ENCODE results near the gene CACNA1S. TPM values are rescaled to one million over a fixed set of nuclear protein-coding genes. Genes with fewer than 3 reads are reported as not detected.

The CACNA1S gene
- total and polyA plus RNA-seq, 2 of the 8 experiments (the other 6 are each of a cell fraction or from before 2014, with no cell fraction given), result 0.06 TPM; not detected in 1

DNA sequence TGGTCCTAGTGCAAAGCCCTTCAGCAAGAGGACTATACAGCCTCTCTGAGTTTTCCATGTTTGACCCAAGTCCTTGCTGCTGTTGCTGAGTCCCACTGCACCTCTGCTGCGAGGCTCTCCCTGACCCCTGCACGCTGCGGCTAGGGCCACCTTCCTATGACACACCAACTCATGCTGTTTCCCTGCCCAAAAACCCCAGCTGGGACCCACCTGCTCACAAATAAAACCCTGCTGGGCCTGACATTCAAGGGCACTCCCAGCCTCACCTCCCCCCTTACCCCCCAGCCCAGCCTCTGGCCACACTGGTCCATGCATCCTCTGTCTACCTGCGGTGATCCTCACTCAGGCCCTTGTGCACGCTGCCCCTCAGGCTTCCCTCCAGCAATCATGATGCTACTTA is 27.1 kb upstream of the CACNA1S start:
- no peak overlapping the region for H3K9ac ChIP-seq (replicated peaks in 1 of 4; ENCODE audit: extremely low read depth in 1 of 4, low read depth in 3 of 4, low read length in 3 of 4)
- no peak overlapping the region for H2BK12ac ChIP-seq (ENCODE audit: low read depth, low read length)
- TF ChIP-seq KDM1A (IDR thresholded peaks at IDR 0.05; ENCODE audit: borderline replicate concordance, low read length) (no peak), SIX5 (IDR thresholded peaks at IDR 0.05; ENCODE audit: low read depth, low read length) (no peak), RNF2 (IDR thresholded peaks at IDR 0.05; ENCODE audit: borderline replicate concordance, low read depth, low read length, missing control alignments, poor library complexity, severe bottlenecking) (no peak), KDM5A (IDR thresholded peaks at IDR 0.05; ENCODE audit: low read length) (no peak), PHF8 (conservative IDR thresholded peaks at IDR 0.05; ENCODE audit: low read depth, low read length) (no peak), FOSL1 (IDR thresholded peaks at IDR 0.05; ENCODE audit: insufficient read depth, low read depth, low read length) (no peak), SUZ12 (IDR thresholded peaks at IDR 0.05; ENCODE audit: low read length) (no peak), TCF12 (IDR thresholded peaks at IDR 0.05; ENCODE audit: low read depth, low read length) (no peak), BRCA1 (IDR thresholded peaks at IDR 0.05; ENCODE audit: low read depth, low read length) (no peak), HDAC6 (IDR thresholded peaks at IDR 0.05; ENCODE audit: low read depth, low read length) (no peak)
- H3K56ac ChIP-seq (replicated peaks; ENCODE audit: insufficient read length, low read depth, low read length), result no peak overlapping the region
- H2BK15ac ChIP-seq (ENCODE audit: low read length), result no peak overlapping the region
- H4K20me1 ChIP-seq (replicated peaks in 1 of 2; ENCODE audit: control insufficient read depth in 1 of 2, insufficient read depth in 2 of 2, low read length in 2 of 2), result peaks cover 12 to 19% of the 10 kb centered on the region in 2 experiments
- no peak overlapping the region for H3K23ac ChIP-seq (ENCODE audit: insufficient read length)
- no peak overlapping the region for H3K14ac ChIP-seq (ENCODE audit: insufficient read length)
- ChIA-PET CTCF (ENCODE audit: partially characterized antibody) (interaction anchor here (2.0 to 5.8 kb wide), 4 partner anchors 10 to 20 kb away, joined by 6 to 32 read pairs (median 17); partner anchors contain the start of gene ASCL5), POLR2A (ENCODE audit: partially characterized antibody) (interaction anchor here (1.1 to 4.4 kb wide), 3 partner anchors 9 to 15 kb away, joined by 3 to 28 read pairs (median 20); partner anchors contain the start of genes ASCL5 and TMEM9)
- no peak overlapping the region for H4K91ac ChIP-seq (replicated peaks; ENCODE audit: insufficient read length, low read length)
- 96% methylated on average over 5 of the region's 5 CpGs; no CpG with 5 or more reads in 1 of the 2 experiments for WGBS, 2 experiments (ENCODE audit: extremely low coverage in 1 of 2, insufficient coverage in 1 of 2, insufficient read length in 1 of 2, insufficient replicate concordance in 2 of 2, low coverage in 1 of 2, low lambda C conversion rate in 2 of 2, missing lambda C conversion rate in 1 of 2)
- H4K8ac ChIP-seq (ENCODE audit: extremely low read depth, insufficient read depth, low read length), result no peak overlapping the region
- no peak overlapping the region for H2BK20ac ChIP-seq (ENCODE audit: low read length)
- H3K4me1 ChIP-seq (replicated peaks in 1 of 4; ENCODE audit: control insufficient read depth in 3 of 4, insufficient read depth in 4 of 4, low read length in 3 of 4), result no peaks in the 10 kb centered on the region
- no peak overlapping the region for H3K4ac ChIP-seq (replicated peaks; ENCODE audit: insufficient read length, low read depth, low read length)
- H2BK5ac ChIP-seq (ENCODE audit: low read depth, low read length), result no peak overlapping the region
- DNase-seq (ENCODE audit: low read depth in 1 of 2, low spot score in 2 of 2) (no peak), FAIRE-seq (no peak)
- no peaks in the 10 kb centered on the region for H3K27me3 ChIP-seq (replicated peaks in 1 of 4; ENCODE audit: control insufficient read depth in 3 of 4, extremely low read depth in 1 of 4, insufficient read depth in 3 of 4, low read length in 3 of 4)
- no peak overlapping the region for H3K27ac ChIP-seq (ENCODE audit: low read depth, low read length)
- no peak overlapping the region for H2AK5ac ChIP-seq (ENCODE audit: low read depth, low read length)
- H3K79me2 ChIP-seq (ENCODE audit: control insufficient read depth in 1 of 2, insufficient read depth in 2 of 2, low read length in 2 of 2), result no peaks in the 10 kb centered on the region
- peaks cover 30 to 89% (median 54%) of the 10 kb centered on the region in 4 experiments for H3K36me3 ChIP-seq (ENCODE audit: control insufficient read depth in 2 of 4, insufficient read depth in 4 of 4, low read length in 3 of 4)
- H4K5ac ChIP-seq (ENCODE audit: insufficient read length, low read depth, low read length), result no peak overlapping the region
- H3K79me1 ChIP-seq (ENCODE audit: low read depth, low read length), result no peaks in the 10 kb centered on the region; the same call in 1 of the 2 replicates
- H3K4me2 ChIP-seq (ENCODE audit: insufficient read depth in 1 of 2, low read depth in 2 of 2, low read length in 2 of 2), result no peak overlapping the region
- H3K18ac ChIP-seq (ENCODE audit: extremely low read depth, low read length), result no peak overlapping the region
- no peaks in the 10 kb centered on the region for H3K23me2 ChIP-seq (ENCODE audit: low read depth, low read length)
- H2AFZ ChIP-seq (ENCODE audit: low read length), result no peak overlapping the region
- H3K9me3 ChIP-seq (ENCODE audit: insufficient read depth in 2 of 2, low read depth in 1 of 2, low read length in 1 of 2), result no peaks in the 10 kb centered on the region
- H2BK120ac ChIP-seq (replicated peaks; ENCODE audit: low read depth, low read length), result no peak overlapping the region
- no peak overlapping the region for H3K4me3 ChIP-seq (ENCODE audit: extremely low read depth in 1 of 4, insufficient read depth in 2 of 4, low read depth in 3 of 4, low read length in 4 of 4)

Data from H1 (cell line).